ENCODE results near the gene CTDP1.

DNA sequence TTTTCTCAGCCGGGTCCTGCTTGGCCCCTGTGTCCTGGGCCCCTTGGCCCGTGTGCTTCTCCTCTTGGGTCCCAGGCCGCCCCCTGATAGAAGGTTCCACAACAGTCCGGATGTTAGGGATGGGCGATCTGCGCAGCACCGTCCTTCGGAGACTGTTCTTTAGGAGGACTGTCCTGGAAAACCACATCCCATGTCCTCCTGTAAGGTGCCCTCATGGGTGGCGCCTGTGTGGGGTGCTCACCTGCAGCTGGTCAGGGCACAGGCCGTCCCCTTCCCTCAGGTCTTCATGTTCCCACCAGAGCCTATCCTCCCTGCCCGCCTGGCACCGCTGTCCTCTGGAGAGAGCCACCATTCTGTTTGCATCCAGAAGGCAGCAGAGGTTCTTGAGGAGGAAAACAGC lies 50.0 kb downstream of the CTDP1 start:
- TF ChIP-seq PATZ1 (CRISPR knock-in tag; IDR thresholded peaks at IDR 0.05; ENCODE audit: borderline replicate concordance) (no peak), ZNF8 (CRISPR knock-in tag; IDR thresholded peaks at IDR 0.05) (no peak), RARB (CRISPR knock-in tag; IDR thresholded peaks at IDR 0.05) (no peak), ZFP3 (CRISPR knock-in tag; IDR thresholded peaks at IDR 0.05) (no peak)
